SIG-M5 treated with dmso at 0.1 percent for 504 hours (cell line): Measurements from ENCODE around the gene MYOD1.
A peak's percentile ranks its signal among the peaks of the same experiment; 100 is the strongest.

Source experiments
- DNase-seq: peaks from one replicate; lab custom pipeline; 2025; ENCODE audit not compliant: unreplicated experiment; lab: John Stamatoyannopoulos, UW

Gene MYOD1

GRCh38 chr11:17734418-17734911 is 15.1 kb downstream of the MYOD1 start, which contains the start of gene KCNC1:
Gene KCNC1 (plus strand): TSS chr11:17734781. CDS start chr11:17736003, 1,222 bp downstream.
- DNase-seq, result no peak

- DNase-seq, result peak; percentile 33
Observed at GRCh38 chr11:17734986-17735817, 15.8 kb downstream of the MYOD1 start.

- DNase-seq, result no peak
Observed at GRCh38 chr11:17735818-17736578, 16.6 kb downstream of the MYOD1 start.

GRCh38 chr11:17736579-17736893 is 17.2 kb downstream of the MYOD1 start:
- no peak for DNase-seq

- no peak for DNase-seq
Observed at GRCh38 chr11:17736930-17737817, 17.8 kb downstream of the MYOD1 start.

GRCh38 chr11:17738151-17738973 is 19.0 kb downstream of the MYOD1 start:
- no peak for DNase-seq

- no peak for DNase-seq
Observed at GRCh38 chr11:17739945-17740338, 20.6 kb downstream of the MYOD1 start.

- DNase-seq, result no peak
Observed at GRCh38 chr11:17740649-17741235, 21.4 kb downstream of the MYOD1 start.

- DNase-seq, result no peak
Observed at GRCh38 chr11:17741487-17741886, 22.1 kb downstream of the MYOD1 start.

GRCh38 chr11:17742019-17742418 is 22.6 kb downstream of the MYOD1 start:
- no peak for DNase-seq

GRCh38 chr11:17743026-17743807 is 23.8 kb downstream of the MYOD1 start:
- no peak for DNase-seq

- no peak for DNase-seq
Observed at GRCh38 chr11:17743808-17744119, 24.4 kb downstream of the MYOD1 start.

GRCh38 chr11:17744151-17744940 is 25.0 kb downstream of the MYOD1 start:
- no peak for DNase-seq

GRCh38 chr11:17745023-17745772 is 25.8 kb downstream of the MYOD1 start:
- no peak for DNase-seq

- DNase-seq, result no peak
Observed at GRCh38 chr11:17746096-17746495, 26.7 kb downstream of the MYOD1 start.

- DNase-seq, result no peak
Observed at GRCh38 chr11:17747131-17747955, 28.0 kb downstream of the MYOD1 start.

- no peak for DNase-seq
Observed at GRCh38 chr11:17748044-17748443, 28.7 kb downstream of the MYOD1 start.
